HG02840 (cell line): ENCODE results near the gene LATS1.
"Not testable (repeated sequence)": the region's sequence is repeated elsewhere in the genome, so short reads cannot be mapped to it uniquely, and the experiment has no call there.

Experiments
- ATAC-seq: cut with Tn5 transposase; IDR thresholded peaks from one replicate; pipeline ENCODE4 v1.9.1; 2021; ENCODE audit warnings: mild to moderate bottlenecking, moderate library complexity, moderate number of reproducible peaks; ENCODE audit not compliant: unreplicated experiment, low FRiP score

Gene LATS1

DNA sequence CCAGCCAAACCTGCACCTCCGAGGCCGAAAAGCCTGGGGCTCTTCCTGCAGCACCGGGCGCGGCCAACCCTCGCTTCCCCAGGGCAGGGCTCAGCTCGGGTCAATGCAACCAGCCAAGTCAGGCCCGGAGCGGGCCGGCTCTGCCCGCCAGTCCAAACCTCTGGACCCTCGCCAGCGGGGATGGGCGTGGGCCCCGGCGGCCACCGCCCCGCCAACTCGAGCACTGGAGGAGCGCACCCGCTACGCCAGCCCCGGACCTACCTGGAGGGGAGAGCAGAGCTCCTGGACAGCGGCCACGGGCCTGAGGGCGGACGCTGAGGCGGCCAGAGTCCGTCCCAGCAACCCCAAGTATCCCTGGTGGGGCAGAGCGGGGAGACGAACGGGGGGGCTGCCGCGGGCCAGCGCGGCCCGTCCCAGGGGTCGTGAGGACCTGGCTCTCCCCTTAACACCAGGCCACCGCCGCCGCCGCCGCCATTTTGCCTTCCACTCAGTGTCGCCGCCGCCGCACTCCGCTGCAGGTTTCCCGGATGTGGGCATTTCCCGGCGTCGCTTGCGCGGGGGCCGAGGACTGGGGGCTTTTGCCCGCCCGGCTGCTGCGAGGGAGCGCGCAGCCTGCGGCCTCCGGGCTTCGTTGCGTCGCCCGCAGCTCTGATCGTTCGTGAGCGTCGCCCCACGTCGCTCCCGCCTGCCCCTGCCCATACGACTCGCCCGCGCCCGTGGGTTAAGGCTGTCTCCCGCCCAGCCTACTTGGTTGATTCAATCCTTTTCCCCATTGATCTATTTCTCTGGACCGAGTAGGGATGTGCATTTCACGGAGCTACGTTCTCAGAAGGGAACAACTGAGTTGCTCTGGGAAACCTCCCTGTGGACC, at the start of gene LATS1:
TSS of gene LATS1 (minus strand) at position 514 of the 871 bp plus-strand sequence. CDS start 15,975 bp downstream, outside the sequence.
- ATAC-seq = peak; percentile 78

DNA sequence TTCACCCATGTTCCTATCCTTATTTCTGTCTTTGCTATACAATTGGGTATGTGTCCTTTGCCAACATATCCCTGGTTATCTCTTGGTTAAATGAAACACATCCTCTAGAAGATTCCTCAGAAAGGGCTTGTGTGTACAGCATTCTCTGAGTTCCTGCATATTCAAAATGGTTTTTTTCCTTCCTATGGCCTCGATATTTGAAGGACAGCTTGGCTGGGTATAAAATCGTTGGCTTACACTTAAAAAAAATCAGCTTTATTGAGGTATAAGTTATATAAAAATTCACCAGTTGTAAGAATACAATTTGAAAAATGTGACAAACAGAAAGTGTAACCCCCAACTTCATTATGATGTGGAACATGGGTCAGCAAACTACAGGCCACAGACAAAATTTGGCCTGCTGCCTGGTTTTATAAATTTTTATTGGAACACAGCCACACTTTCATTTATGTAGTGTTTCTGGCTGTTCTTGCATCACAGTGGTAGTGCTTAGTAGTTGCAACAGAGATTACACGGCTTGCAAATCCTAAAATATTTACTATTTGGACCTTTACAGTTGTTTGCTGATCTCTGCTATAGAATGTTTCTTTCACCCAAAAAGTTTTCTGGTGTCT, 48.4 kb upstream of the LATS1 start:
- ATAC-seq = no peak

GRCh38 chr6:149763866-149764265, 46.0 kb upstream of the LATS1 start:
- no peak for ATAC-seq

- peak; percentile 93 for ATAC-seq
Observed at GRCh38 chr6:149761438-149761837, 43.5 kb upstream of the LATS1 start.

GRCh38 chr6:149756261-149756636, 38.3 kb upstream of the LATS1 start:
- no peak for ATAC-seq

DNA sequence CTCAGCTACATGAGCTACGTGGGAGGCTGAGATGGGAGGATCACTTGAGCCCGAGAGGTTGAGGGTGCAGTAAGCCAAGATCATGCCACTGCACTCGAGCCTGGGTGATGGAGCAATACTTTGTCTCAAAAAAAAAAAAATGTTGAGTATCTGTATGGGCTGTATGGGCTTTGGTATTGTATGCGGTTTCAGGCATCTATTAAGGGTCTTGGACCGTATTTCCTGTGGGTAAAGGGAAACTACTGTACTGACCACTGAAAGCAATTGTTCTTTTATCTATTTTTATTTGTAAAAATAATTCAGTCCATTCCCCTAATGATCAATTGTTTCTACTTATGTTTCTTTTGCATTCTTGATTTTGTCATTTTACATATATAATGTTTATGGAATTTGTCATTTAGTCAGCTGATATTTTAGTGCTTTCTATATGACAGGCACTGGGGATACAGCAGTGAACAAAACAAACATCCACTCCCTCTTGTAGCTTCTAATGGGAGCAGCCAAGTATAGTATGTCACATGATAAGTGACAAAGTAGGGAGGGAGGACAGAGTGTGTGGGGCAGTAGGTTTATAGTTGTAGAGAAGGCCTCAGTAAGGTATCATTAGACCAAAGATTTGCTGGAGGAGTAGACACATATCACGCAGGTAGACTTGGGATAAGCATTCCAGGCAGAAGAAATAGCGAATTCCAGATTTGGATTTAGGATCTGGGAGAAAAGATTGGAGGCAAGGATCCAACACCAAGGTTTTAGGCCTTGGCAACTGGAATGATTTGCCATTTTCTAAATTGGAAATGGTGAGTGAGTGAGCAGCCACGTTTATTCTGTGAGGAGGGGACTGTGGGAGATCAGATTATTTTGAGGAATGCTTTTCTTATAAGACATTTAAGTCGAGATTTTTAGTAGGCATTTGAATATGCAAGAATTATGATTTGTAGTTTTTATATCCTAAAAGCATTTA, 37.7 kb upstream of the LATS1 start:
- peak; percentile 54 for ATAC-seq

DNA sequence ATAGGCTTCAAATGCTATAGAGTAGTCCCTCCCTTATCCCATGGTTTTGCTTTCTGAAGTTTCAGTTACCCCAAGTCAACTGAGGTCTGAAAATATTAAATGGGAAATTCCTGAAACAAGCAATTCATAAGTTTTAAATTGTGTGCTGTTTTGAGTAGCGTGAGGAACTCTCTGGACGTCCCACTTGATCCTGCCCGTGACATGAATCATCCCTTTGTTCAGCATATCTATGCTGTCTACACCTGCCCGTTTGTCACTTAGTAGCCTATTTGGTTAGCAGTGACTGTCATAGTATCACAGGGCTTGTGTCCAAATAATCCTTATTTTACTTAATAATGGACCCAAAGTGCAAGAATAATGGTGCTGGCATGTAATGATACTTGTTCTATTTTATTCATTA, 36.6 kb upstream of the LATS1 start:
- no peak for ATAC-seq

DNA sequence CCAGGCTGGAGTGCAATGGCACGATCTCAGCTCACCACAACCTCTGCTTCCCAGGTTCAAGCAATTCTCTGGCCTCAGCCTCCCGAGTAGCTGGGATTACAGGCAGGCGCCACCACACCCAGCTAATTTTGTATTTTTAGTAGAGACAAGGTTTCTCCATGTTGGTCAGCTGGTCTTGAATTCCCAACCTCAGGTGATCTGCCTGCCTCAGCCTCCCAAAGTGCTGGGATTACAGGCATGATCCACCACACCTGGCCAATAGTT, 35.4 kb upstream of the LATS1 start:
- ATAC-seq = not testable (repeated sequence)

DNA sequence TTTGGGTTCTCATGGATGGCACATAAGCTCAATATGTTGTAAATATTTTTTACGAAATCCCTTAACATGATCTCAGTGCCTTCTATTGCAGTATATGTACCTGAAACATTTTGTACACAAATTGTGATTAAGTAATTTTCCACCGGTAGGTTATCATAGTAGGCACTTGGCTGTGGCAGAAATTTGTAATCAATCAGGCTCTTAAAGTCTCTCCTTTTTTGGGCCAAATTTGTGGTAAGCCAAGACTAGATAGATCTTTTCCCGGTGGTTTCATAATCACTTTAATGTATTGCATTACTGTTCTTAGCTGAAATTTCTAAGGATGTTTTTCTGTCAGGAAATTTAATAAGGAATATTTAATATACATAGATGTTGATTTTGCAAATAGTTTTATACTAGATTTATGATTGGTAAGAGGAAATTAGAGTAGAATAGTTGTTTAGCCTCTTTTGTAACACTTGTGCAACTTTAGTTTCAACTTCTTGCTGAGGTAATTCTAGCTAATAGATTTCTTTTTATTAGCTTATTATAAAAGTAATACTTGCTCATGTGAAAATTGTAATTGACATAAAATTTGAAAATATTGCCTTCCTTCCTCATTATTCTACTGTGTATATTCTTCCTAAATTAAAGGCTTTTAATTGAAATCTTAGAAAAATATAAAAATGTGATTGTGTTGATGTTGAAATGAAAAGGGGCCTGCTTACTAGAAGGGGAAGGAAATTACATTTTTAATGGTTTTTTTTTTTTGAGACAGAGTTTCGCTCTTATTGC, 34.9 kb upstream of the LATS1 start:
- no peak for ATAC-seq

- not testable (repeated sequence) for ATAC-seq
Observed at GRCh38 chr6:149751920-149752319, 34.0 kb upstream of the LATS1 start.

GRCh38 chr6:149751239-149751638, 33.3 kb upstream of the LATS1 start:
- ATAC-seq = no peak

DNA sequence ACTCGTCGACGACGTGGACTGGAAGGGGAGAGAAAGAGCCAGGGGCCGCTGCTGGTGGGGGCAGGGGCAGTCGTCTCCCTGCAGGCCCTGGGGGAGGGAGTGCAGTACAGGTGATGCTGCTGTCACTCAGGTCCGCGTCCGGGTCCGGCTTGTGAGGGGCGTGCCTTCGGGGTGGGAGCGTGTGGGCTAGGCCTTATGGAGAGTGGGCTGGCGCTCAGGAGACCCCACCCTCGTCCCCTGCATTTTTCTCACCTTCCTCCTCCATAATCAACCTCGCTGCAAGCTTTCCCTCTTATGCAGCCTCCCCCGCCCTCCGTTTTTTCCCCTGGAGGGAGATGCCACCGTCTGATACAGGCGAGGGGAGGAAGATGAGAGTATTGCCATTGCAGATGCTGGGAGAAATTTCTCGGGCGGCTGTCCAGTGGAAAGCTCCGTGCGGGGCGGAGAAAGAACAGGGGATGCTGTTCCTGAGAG, 32.3 kb upstream of the LATS1 start:
- peak; percentile 34 for ATAC-seq

DNA sequence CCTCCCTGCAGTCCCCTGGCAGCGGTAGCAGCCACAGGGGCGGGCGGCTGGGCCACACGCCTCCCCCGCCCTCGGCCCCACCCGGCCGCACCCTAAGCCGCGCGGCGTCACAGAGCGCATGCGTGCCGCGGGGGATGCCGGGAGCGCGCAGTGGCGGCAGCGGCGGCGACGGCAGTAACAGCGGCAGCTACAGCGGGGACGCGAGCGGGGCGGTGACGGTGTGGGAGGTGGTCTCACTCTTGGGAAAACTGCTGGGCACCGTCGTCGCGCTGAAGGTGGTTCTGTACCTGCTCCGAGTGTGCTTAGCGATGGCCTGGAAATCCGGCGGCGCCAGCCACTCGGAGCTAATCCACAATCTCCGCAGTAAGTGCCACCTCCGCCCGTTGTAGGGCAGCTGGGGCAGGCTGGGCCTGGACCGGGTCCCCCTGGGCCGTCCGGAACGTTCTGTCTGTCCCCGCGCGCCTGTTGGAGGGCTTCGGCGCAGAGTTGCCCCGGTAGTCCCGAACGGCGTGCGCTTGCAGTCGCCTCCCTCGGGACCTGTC, 31.8 kb upstream of the LATS1 start, which contains the start of gene PCMT1:
TSS of gene PCMT1 (plus strand) at position 148 of the 542 bp plus-strand sequence. CDS start at position 309, 161 bp downstream.
- ATAC-seq = peak; percentile 80

- ATAC-seq = not testable (repeated sequence)
Observed at GRCh38 chr6:149749082-149749593, 31.2 kb upstream of the LATS1 start.

DNA sequence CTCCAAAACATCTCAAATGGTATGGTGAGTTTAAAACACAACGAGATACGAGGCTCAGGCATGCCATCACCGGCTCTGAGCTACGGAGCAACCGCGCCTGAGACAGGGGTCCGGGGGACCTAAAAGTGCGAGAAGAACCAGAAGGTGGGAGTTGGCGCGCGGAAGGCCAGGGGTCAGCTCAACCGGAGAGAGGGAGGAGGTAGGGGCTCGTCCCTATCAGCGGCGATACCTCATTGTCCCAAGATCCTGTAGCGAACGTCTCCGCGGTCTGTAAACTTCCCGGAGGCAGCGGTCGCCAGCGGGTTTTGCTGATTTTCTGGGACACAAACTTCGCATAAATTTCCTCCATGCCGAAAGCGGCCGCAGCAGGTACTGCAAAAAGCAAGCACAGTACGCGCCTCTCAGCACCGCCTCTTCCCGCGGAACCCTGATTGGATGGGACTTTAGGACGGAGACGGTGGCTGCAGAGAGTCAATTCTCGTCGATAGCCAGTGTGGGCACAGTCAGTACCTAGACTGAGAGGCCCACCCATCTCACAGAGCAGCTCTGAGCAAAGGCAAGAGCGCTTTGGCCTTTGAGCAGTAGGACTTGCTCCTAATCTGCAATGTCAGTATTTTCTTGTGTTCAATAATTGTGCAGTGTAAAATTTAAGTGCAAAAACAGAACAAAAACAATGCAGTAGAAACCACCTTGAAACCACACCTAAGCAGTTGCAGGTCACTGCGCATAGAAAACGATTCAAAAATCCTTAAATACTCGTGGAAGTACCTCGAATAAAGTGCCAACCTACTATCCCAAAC, 28.4 kb upstream of the LATS1 start, which contains the start of gene NUP43:
TSS of gene NUP43 (minus strand) at position 383 of the 800 bp plus-strand sequence. CDS start at position 349, 34 bp downstream.
- peak; percentile 47 for ATAC-seq

- ATAC-seq = not testable (repeated sequence)
Observed at GRCh38 chr6:149745252-149745651, 27.4 kb upstream of the LATS1 start.

DNA sequence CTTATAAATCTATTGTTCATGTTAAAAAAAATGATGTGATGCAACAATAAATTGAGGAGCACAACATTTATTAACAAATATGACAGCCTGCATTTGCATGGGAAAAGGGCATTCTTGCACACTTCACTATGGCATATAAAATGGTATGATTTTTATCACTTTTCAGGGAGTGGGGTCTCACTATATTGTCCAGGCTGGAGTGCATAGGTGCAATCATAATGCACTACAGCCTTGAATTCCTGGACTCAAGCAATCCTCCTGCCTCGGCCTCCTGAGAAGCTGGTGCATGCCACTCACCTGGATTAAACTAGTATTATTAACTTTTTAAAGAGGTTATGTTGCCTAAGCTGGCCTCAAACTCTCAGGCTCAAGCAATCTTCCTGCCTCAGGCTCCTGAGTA, 17.0 kb upstream of the LATS1 start:
- ATAC-seq = no peak

- no peak for ATAC-seq
Observed at GRCh38 chr6:149733089-149733720, 15.3 kb upstream of the LATS1 start.
